SK-N-SH (cell line): ENCODE data around the gene ASIC3. TPM values are rescaled to one million over a fixed set of nuclear protein-coding genes. Genes with fewer than 3 reads are reported as not detected.
A peak's percentile ranks its signal among the peaks of the same experiment; 100 is the strongest.

ENCODE experiments used
- CTCF ChIA-PET: fragments of 300-600, 350-600 bp; formaldehyde crosslinking; extraction: SDS; loops from one replicate; lab custom pipeline; 2021; lab: Yijun Ruan, JAX
- POLR2A ChIA-PET: fragments of 350-600 bp; sonication (Branson Sonifier 250); formaldehyde crosslinking; extraction: SDS; loops from one replicate; lab custom pipeline; 2020; ENCODE audit warnings: antibody characterized with exemption, inconsistent platforms; lab: Yijun Ruan, JAX
- DNase-seq: peaks from one replicate; pipeline ENCODE4 v3.0.0; 2012
- H2AFZ ChIP-seq: fragments of 200-600 bp; sonication (generic); 2 replicates; pipeline ENCODE4 v1.8.1; 2016; ENCODE audit warnings: antibody characterized with exemption, mild to moderate bottlenecking, low read depth
- H3F3A ChIP-seq: fragments of 200-600 bp; sonication (generic); replicated peaks from 2 replicates; pipeline ENCODE3; 2016; ENCODE audit warnings: antibody characterized with exemption, mild to moderate bottlenecking; ENCODE audit not compliant: insufficient read depth
- H3K27ac ChIP-seq, 2 experiments: fragments of 200-500 bp in 1 of 2; fragments of 200-600 bp in 1 of 2; sonication (Bioruptor generic) in 1 of 2; sonication (generic), shearing (Covaris generic) in 1 of 2; 2 replicates each; pipeline versions ENCODE4 v1.5.1 to v1.6.1; 2014 to 2016; ENCODE audit warnings: low read depth in 2 of 2, inconsistent platforms in 1 of 2, low read length in 1 of 2, mild to moderate bottlenecking in 1 of 2, mixed read lengths in 1 of 2
- H3K27me3 ChIP-seq: fragments of 200-600 bp; sonication (generic), shearing (Covaris generic); 2 replicates; pipeline ENCODE4 v1.6.1; 2016; ENCODE audit warnings: mixed run types; ENCODE audit not compliant: insufficient read depth
- H3K36me3 ChIP-seq, 2 experiments: fragments of 200-500 bp in 1 of 2; fragments of 200-600 bp in 1 of 2; sonication (Bioruptor generic) in 1 of 2; sonication (generic) in 1 of 2; replicated peaks in 1 of 2; 2 replicates each; pipeline versions ENCODE3 to v1.5.1; 2014 to 2016; ENCODE audit warnings: low read length in 1 of 2, mild to moderate bottlenecking in 1 of 2; ENCODE audit not compliant: insufficient read depth in 2 of 2, control insufficient read depth in 1 of 2
- H3K4me1 ChIP-seq, 2 experiments: fragments of 200-500 bp in 1 of 2; fragments of 200-600 bp in 1 of 2; sonication (Bioruptor generic) in 1 of 2; sonication (generic), shearing (Covaris generic) in 1 of 2; 2 replicates each; pipeline versions ENCODE4 v1.5.1 to v1.6.1; 2014 to 2016; ENCODE audit warnings: low read depth in 1 of 2, low read length in 1 of 2, mixed run types in 1 of 2; ENCODE audit not compliant: insufficient read depth in 2 of 2, control insufficient read depth in 1 of 2
- H3K4me2 ChIP-seq: fragments of 200-600 bp; sonication (generic), shearing (Covaris generic); 2 replicates; pipeline ENCODE4 v1.6.1; 2017; ENCODE audit warnings: mixed run types
- H3K4me3 ChIP-seq, 2 experiments: fragments of 200-500 bp in 1 of 2; fragments of 200-600 bp in 1 of 2; sonication (Bioruptor generic) in 1 of 2; sonication (generic), shearing (Covaris generic) in 1 of 2; 2 replicates each; pipeline versions ENCODE4 v1.5.1 to v1.8.1; 2014 to 2016; ENCODE audit warnings: low read depth in 2 of 2, inconsistent platforms in 1 of 2, low read length in 1 of 2, mild to moderate bottlenecking in 1 of 2, mixed read lengths in 1 of 2, moderate library complexity in 1 of 2
- H3K79me2 ChIP-seq: fragments of 200-600 bp; sonication (generic); 2 replicates; pipeline ENCODE4 v1.8.1; 2017; ENCODE audit warnings: mild to moderate bottlenecking; ENCODE audit not compliant: insufficient read depth
- H3K9ac ChIP-seq: fragments of 200-600 bp; sonication (generic); 2 replicates; pipeline ENCODE4 v1.6.1; 2017; ENCODE audit warnings: mixed run types
- H3K9me2 ChIP-seq: fragments of 200-600 bp; sonication (generic); 2 replicates; pipeline ENCODE4 v1.6.1; 2017; ENCODE audit warnings: mixed run types
- H3K9me3 ChIP-seq: fragments of 200-600 bp; sonication (generic); 2 replicates; pipeline ENCODE4 v1.6.1; 2017; ENCODE audit warnings: mixed run types, mild to moderate bottlenecking, moderate library complexity
- H4K20me1 ChIP-seq: fragments of 200-600 bp; sonication (generic); 2 replicates; pipeline ENCODE4 v1.6.1; 2017; ENCODE audit warnings: mild to moderate bottlenecking, mixed run types; ENCODE audit not compliant: insufficient read depth
- EZH2phosphoT487 ChIP-seq: fragments of 200-600 bp; sonication (generic); IDR thresholded peaks from 2 replicates; pipeline ENCODE4 v1.6.1; 2017; ENCODE audit warnings: low read depth, mixed run types, mild to moderate bottlenecking, antibody characterized with exemption, moderate library complexity, borderline replicate concordance
- FOSL2 ChIP-seq: IDR thresholded peaks from 2 replicates; pipeline ENCODE4 v1.4.0; 2012; ENCODE audit warnings: low read depth, mild to moderate bottlenecking, moderate library complexity, borderline replicate concordance
- FOXJ3 ChIP-seq: sonication (generic); formaldehyde crosslinking; IDR thresholded peaks from 2 replicates; pipeline ENCODE4 v1.5.1; 2020; ENCODE audit warnings: mild to moderate bottlenecking, missing genetic modification reagents
- FOXM1 ChIP-seq: IDR thresholded peaks from 2 replicates; pipeline ENCODE4 v1.4.0; 2012; ENCODE audit warnings: low read depth, mild to moderate bottlenecking
- IRF3 ChIP-seq: fragments of 150-350 bp; IDR thresholded peaks from 2 replicates; pipeline ENCODE4 v1.6.1; 2016; ENCODE audit warnings: mild to moderate bottlenecking, low read depth, low read length
- JUND ChIP-seq: IDR thresholded peaks from 2 replicates; pipeline ENCODE4 v1.4.0; 2012
- MAX ChIP-seq: IDR thresholded peaks from 2 replicates; pipeline ENCODE4 v1.4.0; 2012; ENCODE audit warnings: low read depth
- MEF2A ChIP-seq: IDR thresholded peaks from 2 replicates; pipeline ENCODE4 v1.4.0; 2012; ENCODE audit warnings: low read depth, borderline replicate concordance
- NFIC ChIP-seq: IDR thresholded peaks from 2 replicates; pipeline ENCODE4 v1.4.0; 2012; ENCODE audit warnings: borderline replicate concordance
- PBX3 ChIP-seq: IDR thresholded peaks from 2 replicates; pipeline ENCODE4; 2012
- POLR2AphosphoS5 ChIP-seq: IDR thresholded peaks from 2 replicates; pipeline ENCODE4 v1.6.1; 2012; ENCODE audit warnings: low read depth, low read length
- RAD21 ChIP-seq: IDR thresholded peaks from 2 replicates; pipeline ENCODE4 v1.6.1; 2012; ENCODE audit warnings: mild to moderate bottlenecking, low read length
- RCOR1 ChIP-seq: fragments of 150-350 bp; IDR thresholded peaks from 2 replicates; pipeline ENCODE4 v1.6.1; 2017; ENCODE audit warnings: antibody characterized with exemption, low read length
- REST ChIP-seq: IDR thresholded peaks from 2 replicates; pipeline ENCODE4 v1.6.1; 2012; ENCODE audit warnings: mild to moderate bottlenecking, low read depth, low read length, moderate library complexity
- RFX5 ChIP-seq: IDR thresholded peaks from 2 replicates; pipeline ENCODE4 v1.6.1; 2012; ENCODE audit warnings: mild to moderate bottlenecking, improper control_type of control experiment, low read length
- SIN3A ChIP-seq: IDR thresholded peaks from 2 replicates; pipeline ENCODE4 v1.6.1; 2012; ENCODE audit warnings: low read depth, mild to moderate bottlenecking, low read length, moderate library complexity, borderline replicate concordance
- SMC3 ChIP-seq: IDR thresholded peaks from 2 replicates; pipeline ENCODE4 v1.6.1; 2012; ENCODE audit warnings: low read depth, low read length, improper control_type of control experiment
- TAF1 ChIP-seq: IDR thresholded peaks from 2 replicates; pipeline ENCODE4 v1.6.1; 2012; ENCODE audit warnings: low read depth, mild to moderate bottlenecking, low read length, moderate library complexity, borderline replicate concordance
- TCF12 ChIP-seq: IDR thresholded peaks from 2 replicates; pipeline ENCODE4 v1.4.0; 2012
- TEAD4 ChIP-seq: IDR thresholded peaks from 2 replicates; pipeline ENCODE4 v1.4.0; 2012; ENCODE audit warnings: mild to moderate bottlenecking, borderline replicate concordance; ENCODE audit not compliant: insufficient read depth
- USF1 ChIP-seq: IDR thresholded peaks from 2 replicates; pipeline ENCODE4 v1.4.0; 2012; ENCODE audit warnings: low read depth, borderline replicate concordance
- ZBTB33 ChIP-seq: IDR thresholded peaks from 2 replicates; pipeline ENCODE4 v1.4.0; 2012; ENCODE audit warnings: low read depth, borderline replicate concordance
- WGBS: methylation state at CpG from one replicate; pipeline ENCODE4 v1.1.6; 2017; ENCODE audit warnings: low lambda C conversion rate; 5-methylcytosine and 5-hydroxymethylcytosine counted together
- polyA plus RNA-seq, 3 experiments: library from polyadenylated mRNA; depleted of rRNA; stranded (reverse); fragments of >200 nt; gene quantifications; 2 replicates each; pipeline ENCODE4 v1.2.3, GENCODE V29; 2012

Gene ASIC3
- polyA plus RNA-seq, 1 of the 3 experiments (the other 2 are of a cell fraction), result 4.5 TPM

- H3K9ac ChIP-seq, result peak within 1 kb of the TSS; percentile 96
- peaks cover 8% of the 10 kb centered on the region for H4K20me1 ChIP-seq
- peaks cover 63% of the 10 kb centered on the region for H3K79me2 ChIP-seq
- ChIA-PET POLR2A (interaction anchor here (0.8 to 1.1 kb wide), 3 partner anchors 26 to 144 kb away, joined by 3 read pairs; partner anchors contain the start of genes ABCB8, ABCF2 and CDK5), CTCF (interaction anchor here (0.5 to 21.3 kb wide), 13 partner anchors 13 to 1601 kb away, joined by 3 to 474 read pairs (median 4); partner anchors contain the start of genes CDK5 and SLC4A2)
- 2% methylated on average over 33 of the region's 69 CpGs for WGBS
- H3K4me3 ChIP-seq, result peak within 1 kb of the TSS; percentile 71 to 94
- peak; percentile 88 for DNase-seq
- peaks cover 7 to 20% of the 10 kb centered on the region in 2 experiments for H3K36me3 ChIP-seq
- H3K9me3 ChIP-seq, result no peaks in the 10 kb centered on the region
- peaks cover 34 to 58% of the 10 kb centered on the region in 2 experiments for H3K4me1 ChIP-seq
- H2AFZ ChIP-seq, result peak within 1 kb of the TSS; percentile 99
- peak within 1 kb of the TSS; percentile 98 for H3K4me2 ChIP-seq
- no peaks in the 10 kb centered on the region for H3K27me3 ChIP-seq
- H3F3A ChIP-seq, result peaks cover 23% of the 10 kb centered on the region
- H3K9me2 ChIP-seq, result no peaks in the 10 kb centered on the region
- H3K27ac ChIP-seq, result peak within 1 kb of the TSS; percentile 78 to 92
- TF ChIP-seq REST, result no peak
- TF ChIP-seq USF1, result peak; percentile 63; the same call in 1 of the 2 replicates
- peak; percentile 90 for TF ChIP-seq MAX
- no peak for TF ChIP-seq JUND
- TF ChIP-seq TCF12, result no peak
- no peak for TF ChIP-seq NFIC
- TF ChIP-seq SMC3, result no peak
- no peak for TF ChIP-seq EZH2phosphoT487
- TF ChIP-seq FOSL2, result no peak
- TF ChIP-seq FOXJ3 (CRISPR knock-in tag), result no peak
- TF ChIP-seq IRF3, result no peak
- TF ChIP-seq MEF2A, result no peak
- TF ChIP-seq FOXM1, result no peak
- peak; percentile 47; the same call in 1 of the 2 replicates for TF ChIP-seq PBX3
- TF ChIP-seq TAF1, result no peak; the same call in 1 of the 2 replicates
- TF ChIP-seq RFX5, result no peak
- TF ChIP-seq RCOR1, result no peak
- peak; percentile 26; the same call in 1 of the 2 replicates for TF ChIP-seq POLR2AphosphoS5
- no peak for TF ChIP-seq RAD21
- TF ChIP-seq ZBTB33, result peak; percentile 60; the same call in 1 of the 2 replicates
- TF ChIP-seq TEAD4, result no peak
- no peak; the same call in 1 of the 2 replicates for TF ChIP-seq SIN3A
Observed at GRCh38 chr7:151083071-151083823, 34.9 kb downstream of the ASIC3 start, which contains the start of gene TMUB1. Gene TMUB1 (minus strand): TSS chr7:151083493. CDS start chr7:151082563, 930 bp downstream.
